HG03064 (cell line): ENCODE results near the gene KRT6C.
"Not testable (repeated sequence)": the region's sequence is repeated elsewhere in the genome, so short reads cannot be mapped to it uniquely, and the experiment has no call there.

Experiments
- ATAC-seq: cut with Tn5 transposase; IDR thresholded peaks from one replicate; pipeline ENCODE4 v1.9.1; 2021; ENCODE audit warnings: low read depth; ENCODE audit not compliant: unreplicated experiment

KRT6C gene

DNA sequence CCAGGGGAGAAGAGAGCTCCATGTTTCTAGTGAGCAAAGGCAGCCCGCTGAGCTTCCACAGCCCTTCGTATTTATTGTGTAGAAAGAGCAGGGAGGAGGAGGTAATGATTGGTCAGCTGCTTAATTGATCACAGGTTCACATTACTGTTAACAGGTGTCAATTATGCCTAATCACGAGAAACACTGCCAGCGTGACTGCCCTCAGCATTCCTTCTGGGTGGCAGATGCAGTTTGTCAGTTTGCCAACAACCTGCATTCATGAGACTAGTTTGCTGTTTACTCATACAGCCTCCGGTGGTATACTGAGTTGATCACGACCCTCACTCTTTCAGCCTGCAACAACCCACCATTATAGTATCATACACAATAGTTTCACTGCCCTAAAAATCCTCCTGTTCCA lies 27.0 kb upstream of the KRT6C start:
- ATAC-seq: not testable (repeated sequence)

DNA sequence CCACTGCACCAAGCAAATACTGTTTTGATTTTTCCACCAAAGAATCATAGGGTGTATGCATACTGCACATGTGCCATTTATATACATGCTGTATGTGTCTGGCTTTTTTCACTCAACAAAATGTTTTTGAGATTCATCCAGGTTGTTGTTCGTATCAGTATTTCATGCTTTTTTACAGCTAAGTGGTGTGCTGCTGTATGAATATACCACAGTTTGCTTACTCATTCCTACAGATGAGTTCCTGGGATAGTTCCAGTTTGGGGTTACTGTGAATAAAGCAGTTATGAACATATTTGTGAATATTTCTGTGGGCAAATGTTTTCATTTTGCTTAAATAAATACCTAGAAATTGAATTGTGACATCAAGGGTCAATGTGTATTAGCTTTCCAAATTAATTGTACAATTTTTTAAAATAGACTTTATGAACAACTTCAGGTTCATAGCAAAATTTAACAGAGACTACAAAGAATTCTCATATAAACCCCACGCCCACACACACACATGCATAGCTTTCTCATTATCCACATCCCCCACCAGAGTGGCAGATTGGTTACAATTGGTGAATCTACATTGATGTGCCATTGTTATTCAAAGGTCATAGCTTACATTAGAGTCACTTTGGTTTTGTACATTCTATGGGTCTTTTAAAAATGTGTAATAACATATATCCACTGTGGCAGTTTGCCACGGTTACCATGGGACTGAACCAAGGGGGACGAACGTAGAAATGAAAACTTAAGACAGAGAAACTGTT lies 26.4 kb upstream of the KRT6C start:
- ATAC-seq: no peak

DNA sequence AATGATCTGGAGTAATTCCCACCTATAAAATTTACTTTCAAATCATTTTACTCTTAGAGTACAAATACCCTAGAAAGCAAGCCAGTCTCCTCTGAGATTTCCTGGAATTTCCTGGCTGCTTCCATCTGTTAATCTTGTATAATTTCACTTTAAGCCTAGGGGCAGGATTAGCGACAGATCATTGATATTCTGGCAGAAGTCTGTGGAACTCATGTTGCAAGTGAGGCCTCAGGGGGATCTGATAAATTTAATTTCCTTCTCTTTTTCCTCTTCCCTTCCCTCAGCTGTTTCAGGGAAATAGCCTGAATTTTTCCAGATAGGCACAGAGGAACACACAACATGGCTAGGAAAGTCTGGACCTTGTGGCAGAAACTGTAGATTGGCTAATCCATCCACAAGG lies 25.3 kb upstream of the KRT6C start:
- no peak for ATAC-seq

DNA sequence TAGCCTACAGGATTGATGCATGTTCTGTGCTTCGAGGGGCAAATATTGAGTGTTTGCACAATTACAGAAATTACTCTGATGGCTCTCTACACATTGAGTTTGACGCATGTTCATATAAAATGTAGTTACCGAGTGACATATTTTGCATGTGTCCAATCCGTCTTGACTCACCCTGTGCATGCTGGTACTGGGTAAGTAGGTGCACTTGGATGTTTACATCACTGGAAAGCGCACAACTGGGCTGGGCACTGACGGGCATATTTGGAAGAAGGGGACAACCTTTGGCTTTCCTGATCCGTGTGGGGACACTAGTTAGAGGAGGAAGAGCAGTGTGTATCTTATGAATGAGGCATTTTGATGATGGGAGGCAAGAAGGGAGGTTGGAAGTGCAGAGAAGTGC lies 24.4 kb upstream of the KRT6C start:
- no peak for ATAC-seq

DNA sequence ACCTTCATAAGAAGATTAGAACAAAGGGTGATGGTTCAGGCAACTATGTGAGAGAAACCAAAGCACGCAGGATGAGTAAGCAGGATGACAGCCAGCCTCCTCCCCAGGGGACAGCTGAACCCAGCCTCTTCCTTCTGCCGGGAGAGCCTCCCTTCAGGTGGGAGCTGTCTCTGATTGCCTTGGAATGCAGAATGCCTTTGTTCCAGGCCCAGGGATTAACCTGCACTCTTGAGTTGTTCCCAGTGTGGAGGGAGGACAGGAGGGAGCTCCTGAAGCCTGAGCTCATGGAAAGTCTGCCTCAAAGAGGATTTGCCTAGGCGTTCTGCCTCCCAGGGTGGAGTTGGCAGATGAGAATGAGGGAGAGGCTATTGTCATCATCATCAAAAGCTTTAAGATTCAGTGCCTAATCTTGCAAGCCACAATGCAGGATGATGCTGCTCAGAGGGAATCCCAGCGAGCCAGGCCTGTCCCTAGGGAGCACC lies 23.0 kb upstream of the KRT6C start:
- ATAC-seq: no peak

DNA sequence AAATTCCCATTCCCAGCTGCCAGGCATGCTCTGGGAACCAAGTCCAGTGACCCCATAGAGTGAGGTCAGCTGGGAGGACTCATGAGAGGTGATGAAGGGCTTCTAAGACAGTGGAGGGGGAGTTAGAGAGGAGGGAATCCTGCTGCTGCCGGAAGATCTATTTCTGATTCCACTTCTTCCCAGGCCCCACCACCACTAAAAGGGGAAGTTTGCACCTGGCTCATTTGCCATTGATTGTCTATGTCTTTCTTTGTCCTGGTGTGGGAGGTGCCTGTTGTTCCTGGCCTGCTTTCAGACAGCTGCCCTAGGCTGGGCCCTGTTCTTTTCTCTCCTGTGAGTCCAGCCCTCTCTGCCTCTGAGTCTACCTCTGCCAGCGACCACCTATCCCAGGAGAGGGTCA lies 22.4 kb upstream of the KRT6C start:
- ATAC-seq: no peak

DNA sequence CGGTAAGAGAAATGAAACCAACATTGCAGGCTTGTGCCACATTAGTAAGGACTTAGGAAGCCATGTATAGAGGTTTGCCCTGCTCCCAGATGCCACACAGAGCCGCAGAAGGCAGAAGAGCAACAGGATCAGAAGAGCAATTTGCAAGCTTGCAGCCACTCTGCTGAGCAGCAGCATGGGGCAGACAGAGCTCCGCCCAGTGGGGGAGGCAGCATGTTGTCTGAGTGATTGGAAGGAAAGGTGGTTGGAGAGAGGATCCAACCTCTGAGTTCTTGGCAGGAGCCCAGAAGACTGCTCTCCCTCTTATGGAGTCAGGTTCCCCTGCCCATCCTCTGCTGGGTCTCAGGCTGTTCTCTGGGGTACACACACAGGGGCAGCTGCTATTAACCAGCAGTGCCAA lies 21.8 kb upstream of the KRT6C start:
- no peak for ATAC-seq

DNA sequence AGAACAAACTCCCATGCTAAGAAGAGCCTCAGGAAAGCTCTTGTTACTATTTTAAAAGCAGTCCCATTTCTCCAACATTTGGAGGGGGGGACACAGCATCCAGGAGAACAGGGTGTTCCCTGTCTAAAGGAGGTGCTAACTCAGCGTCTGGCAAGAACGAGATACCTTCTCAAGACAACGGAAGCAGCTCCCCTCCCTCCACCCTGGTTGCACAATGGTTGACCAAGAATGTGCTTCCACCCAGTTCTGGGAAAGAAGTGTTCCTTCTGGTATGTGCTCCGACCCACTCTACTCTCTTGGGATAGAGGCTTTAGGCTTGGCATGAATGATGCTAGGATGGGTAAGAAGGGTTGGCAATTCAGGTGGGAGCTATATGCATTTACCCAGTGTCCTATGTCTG lies 20.9 kb upstream of the KRT6C start:
- no peak for ATAC-seq

DNA sequence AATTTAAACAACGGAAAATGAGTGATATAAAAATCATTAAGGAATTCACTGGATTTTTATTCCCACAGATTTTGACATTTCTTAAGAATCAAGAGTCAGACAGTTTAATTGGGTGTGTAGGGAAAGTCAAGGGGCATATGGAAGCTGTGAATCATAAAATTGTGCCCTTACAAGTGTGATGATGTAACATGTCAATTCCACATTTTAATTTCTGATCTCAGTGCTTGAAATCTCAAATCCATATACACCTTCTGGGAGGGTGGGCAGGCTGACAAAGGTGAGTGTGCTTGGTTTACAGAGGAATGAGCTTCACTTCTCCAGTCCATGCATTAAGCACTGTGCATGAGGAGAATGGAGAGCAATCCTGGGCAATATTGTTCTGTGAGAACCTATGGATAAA lies 20.5 kb upstream of the KRT6C start:
- ATAC-seq: no peak

DNA sequence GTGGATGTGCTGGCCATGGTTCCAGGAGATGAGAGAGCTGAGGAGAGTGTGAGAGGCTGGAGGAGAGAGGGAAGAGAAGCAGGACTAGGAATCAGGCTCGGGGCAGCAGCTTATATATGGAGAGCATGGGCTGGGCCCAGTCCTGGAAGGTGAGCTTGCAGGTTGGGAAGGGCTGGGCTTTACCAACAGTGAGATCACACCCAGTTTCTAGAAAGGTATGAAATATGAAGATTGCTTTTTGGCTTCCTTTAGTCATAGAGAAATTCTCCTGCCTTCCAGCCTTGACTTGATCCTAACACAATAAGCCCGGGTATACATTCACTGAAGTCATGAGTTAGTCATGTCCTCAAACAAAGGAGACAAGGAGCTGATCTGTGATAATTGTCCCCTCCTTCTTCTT lies 19.6 kb upstream of the KRT6C start, which contains the start of gene KRT6A:
TSS of gene KRT6A (minus strand) at position 86 of the 400 bp plus-strand sequence. CDS start at position 17, 69 bp downstream.
- ATAC-seq: no peak

DNA sequence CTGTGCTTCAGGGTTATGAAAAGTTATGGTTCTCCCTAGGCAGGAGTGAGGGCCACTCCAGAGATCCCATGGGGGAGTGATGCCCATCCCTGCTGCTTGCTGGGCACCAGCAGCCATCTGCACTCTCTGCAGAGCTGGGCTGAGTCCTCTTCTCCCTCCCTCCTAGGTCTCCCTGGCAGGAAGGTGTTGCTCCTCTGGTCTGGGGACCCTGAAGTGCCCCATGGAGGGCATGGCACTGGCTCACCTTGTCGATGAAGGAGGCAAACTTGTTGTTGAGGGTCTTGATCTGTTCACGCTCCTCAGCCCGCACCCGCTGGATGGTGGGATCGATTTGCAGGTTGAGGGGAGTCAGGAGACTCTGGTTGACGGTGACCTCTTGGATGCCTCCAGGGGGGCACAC lies 18.8 kb upstream of the KRT6C start:
- not testable (repeated sequence) for ATAC-seq

DNA sequence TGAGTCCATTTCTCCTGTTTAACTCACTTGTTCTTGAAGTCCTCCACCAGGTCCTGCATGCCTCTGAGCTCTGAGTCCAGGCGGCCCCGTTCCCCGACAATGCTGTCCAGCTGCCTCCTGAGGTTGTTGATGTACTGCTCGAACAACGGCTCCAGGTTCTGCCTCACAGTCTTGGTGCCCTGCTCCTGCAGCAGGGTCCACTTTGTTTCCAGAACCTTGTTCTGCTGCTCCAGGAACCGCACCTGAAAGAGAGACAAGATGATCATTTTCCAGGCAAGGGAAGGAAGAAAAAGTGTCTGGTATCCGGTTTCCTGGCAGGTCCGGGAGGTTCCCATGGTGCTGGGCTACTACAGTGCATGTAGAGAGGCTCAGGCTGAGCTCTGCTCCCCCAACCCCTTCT lies 17.9 kb upstream of the KRT6C start:
- ATAC-seq: not testable (repeated sequence)

DNA sequence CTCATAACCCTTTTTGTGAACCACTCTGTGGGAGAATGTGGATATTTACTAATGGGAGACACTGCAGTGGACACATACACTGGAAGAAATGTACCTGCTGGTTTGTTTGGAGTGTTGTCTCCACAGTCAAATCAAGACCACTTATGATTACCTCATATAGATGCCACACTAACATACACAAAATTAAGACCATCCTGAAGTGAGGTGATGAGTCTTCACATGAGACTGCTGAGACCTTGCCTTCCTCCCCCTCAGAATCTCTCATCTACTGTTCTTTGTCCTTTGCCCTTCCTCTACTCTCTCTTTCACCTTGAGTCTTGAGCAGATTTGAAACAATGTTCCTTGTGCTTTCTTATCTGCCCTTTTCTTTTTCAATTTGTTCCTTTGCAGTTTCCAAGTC lies 15.1 kb upstream of the KRT6C start:
- no peak for ATAC-seq

DNA sequence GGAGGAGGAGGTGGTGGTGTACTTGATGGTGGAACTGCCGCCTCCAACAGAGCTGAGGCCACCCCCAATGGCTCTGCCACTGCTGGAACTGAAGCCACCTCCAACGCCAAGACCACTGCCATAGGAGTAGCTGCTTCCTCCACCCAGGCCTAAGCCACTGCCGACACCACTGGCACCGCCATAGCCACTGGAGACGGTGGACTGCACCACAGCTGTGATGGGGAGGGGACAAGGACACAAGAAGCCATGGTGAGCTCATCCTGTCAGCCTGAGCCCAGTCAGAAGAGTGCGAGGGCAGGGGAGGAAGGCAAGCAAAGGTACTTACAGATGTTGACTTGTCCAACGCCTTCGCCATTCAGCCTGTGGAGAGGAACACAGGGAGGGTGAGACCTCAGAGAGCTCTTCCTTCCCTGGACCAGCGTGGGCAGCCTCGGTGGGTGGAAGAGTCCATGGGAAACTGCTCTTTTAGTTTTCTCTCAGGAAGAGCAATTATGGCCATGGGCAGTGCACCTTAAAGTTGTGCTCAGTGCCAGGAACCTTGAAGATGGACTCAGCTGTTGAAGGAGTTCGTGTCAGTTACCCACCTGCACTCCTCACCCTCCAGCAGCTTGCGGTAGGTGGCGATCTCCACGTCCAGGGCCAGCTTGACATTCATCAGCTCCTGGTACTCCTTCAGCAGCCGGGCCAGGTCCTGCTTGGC lies 14.3 kb upstream of the KRT6C start:
- not testable (repeated sequence) for ATAC-seq

DNA sequence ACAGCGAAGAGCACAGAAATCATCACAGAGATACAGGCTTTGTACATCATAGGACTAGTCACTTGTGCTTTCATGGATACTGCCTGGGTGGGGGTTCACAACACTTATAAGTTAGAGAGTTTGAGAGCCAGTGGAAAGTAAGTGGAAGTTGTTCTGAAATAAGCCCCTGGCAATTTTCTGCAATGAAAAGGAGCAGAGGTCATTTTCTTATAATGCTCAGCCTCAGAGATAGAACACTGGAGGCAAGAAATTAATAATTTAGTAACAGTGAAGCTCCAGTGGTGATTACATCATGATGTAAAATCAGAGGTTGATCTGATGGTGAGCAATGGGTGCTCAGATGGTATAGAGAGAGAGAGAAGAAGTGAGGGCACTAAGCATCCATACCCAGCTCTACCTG lies 13.6 kb upstream of the KRT6C start:
- ATAC-seq: no peak

DNA sequence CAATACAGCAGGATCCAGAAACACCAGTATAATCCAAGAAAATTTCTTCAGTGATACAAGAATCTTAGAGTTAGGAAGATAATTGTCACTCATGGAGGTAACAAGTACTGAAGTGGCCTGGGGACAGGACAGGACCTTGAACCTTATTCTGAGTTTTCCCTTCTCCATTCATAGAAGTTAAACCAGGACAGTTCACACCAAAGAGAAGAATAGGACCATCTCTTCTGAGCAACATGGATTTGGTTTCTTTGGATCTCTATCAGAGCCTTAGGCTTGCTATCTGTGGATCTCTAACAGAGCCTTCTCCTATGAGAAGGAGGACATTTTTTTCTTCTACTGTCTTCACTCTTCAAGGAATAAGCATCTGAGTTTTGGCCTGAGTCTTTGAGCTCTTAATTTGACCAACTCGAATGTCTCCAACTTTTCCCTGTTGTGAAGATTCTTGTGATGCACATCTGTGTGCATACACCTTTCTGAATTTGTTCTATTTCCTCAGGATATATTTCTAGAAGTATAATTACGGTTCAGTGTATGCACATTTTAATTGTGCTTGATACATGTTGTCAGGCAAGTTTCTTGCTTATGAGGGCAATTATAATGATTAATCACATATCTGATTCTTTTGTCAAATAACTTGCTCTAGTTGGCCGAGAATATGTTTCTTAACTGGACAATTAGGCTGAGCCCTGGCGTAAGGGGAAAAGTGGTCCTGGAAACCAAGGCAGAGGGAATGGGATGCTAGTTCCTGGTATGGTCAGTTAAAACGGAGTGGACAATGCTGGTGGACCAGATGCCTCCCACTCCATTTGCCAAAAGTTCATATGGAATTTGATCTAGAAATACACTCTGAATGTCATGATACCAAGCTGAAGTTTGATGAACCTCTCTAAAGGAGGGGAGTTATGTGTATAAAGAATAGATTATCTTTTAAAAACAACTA lies 12.8 kb upstream of the KRT6C start:
- no peak for ATAC-seq

DNA sequence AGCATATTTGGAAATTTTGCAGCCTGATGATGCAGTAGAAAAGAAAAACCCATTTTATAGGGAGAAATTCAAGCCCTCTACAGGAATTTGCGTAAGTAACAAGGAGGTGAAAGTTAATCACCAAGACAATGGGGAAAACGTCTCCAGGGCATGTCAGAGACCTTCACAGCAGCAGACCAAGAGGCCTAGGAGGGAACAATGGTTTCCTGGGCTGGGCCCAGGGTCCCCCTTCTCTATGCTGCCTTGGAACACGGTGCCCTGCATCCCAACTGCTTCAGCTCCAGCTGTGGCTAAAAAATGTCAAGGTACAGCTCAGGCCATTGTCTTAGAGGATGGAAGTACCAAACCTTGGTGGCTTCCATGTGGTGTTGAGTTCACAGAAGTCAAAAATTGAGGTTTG lies 6.5 kb upstream of the KRT6C start:
- no peak for ATAC-seq

DNA sequence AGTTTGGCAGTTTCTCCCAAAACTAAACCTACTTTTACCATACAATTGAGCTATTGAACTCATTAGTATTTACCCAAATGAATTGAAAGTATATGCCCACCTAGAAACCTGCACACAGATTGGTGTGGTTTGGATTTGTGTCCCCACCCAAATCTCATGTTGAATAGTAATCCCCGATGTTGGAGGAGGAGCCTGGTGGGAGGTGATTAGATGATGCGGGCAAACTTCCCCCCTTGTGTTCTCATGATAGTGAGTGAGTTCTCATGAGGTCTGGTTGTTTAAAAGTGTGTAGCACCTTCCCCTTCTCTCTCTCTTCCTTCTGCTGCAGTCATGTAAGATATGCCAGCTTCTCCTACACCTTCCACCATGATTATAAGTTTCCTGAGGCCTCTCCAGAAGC lies 4.0 kb upstream of the KRT6C start:
- ATAC-seq: no peak

DNA sequence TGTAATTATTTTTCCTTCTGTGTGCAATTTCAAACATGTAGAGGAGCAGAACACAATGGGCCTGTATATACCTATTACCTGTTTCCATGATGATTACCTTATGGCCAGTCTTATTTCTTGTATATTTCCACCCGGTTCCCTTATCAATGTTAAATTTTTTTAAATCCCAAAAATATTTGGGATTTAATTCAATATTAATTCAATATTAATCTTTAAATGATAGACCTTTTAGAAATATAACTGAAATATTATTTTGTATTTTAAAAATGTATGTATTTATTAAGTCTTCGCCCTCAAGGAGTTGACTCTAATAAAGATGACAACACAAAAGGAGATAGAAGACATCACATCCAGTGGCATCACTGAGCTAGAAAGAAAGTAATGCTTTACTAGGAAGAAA lies 607 bp upstream of the KRT6C start:
- ATAC-seq: no peak

DNA sequence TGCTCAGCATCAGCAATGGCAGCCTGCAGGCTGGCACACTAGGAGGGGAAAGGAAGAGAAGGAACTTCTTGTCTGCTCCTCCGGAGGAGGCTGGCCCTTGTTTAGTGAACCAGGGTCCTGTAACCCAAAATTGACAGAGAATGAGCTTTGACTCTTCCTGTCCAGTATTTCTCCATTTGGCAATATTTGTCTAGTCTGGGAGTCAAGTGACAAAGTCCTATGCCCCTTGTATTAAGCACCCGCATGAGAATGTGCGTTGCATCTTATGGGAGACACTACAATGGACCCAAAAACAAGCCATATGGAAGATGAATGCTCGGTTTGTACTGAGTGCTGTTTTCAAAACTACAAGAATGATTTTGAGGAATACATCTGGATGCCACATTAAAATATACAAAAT lies 3.8 kb downstream of the KRT6C start:
- no peak for ATAC-seq

DNA sequence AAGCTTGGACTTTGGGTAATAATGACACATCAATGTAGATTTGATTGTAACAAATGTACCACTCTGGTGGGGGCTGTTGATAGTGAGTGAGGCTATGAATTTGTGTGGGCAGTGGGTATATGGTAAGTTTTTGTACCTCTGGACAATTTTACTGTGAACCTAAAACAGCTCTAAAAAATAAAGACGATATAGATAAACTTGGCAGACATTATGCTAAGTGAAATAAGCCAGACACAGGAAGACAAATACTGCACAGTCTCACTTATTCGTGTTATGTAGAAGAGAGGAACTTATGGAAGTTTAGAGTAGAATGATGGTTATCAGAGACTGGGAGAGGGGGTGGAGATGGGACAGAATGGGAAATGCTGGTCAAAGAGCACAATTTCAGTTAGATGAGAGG lies 8.7 kb downstream of the KRT6C start:
- ATAC-seq: no peak
